MM.1S (cell line): ENCODE data around the gene AP5S1.

ENCODE experiments used
- DNase-seq: peaks from one replicate; pipeline ENCODE4 v3.0.0-alpha.2; 2015
- H2AFZ ChIP-seq: fragments of 300-600 bp; sonication (generic); 2 replicates; pipeline ENCODE4 v1.6.0; 2016; ENCODE audit warnings: antibody characterized with exemption, low read length
- H3F3A ChIP-seq: fragments of 300-600 bp; sonication (generic); 2 replicates; pipeline ENCODE4 v1.6.1; 2016; ENCODE audit warnings: mild to moderate bottlenecking, antibody characterized with exemption, low read length, moderate library complexity, mixed read lengths; ENCODE audit not compliant: insufficient read depth
- H3K27ac ChIP-seq: fragments of 300-600 bp; sonication (generic); 2 replicates; pipeline ENCODE4 v1.5.1; 2016; ENCODE audit warnings: mild to moderate bottlenecking, low read length
- H3K27me3 ChIP-seq: fragments of 300-600 bp; sonication (generic); replicated peaks from 2 replicates; pipeline ENCODE4 v1.6.0; 2016; ENCODE audit warnings: low read length; ENCODE audit not compliant: insufficient read depth
- H3K36me3 ChIP-seq: fragments of 300-600 bp; sonication (generic); replicated peaks from 2 replicates; pipeline ENCODE4 v1.6.1; 2016; ENCODE audit warnings: mild to moderate bottlenecking, low read length, mixed read lengths; ENCODE audit not compliant: insufficient read depth
- H3K4me1 ChIP-seq: fragments of 300-600 bp; sonication (generic); 2 replicates; pipeline ENCODE4 v1.6.1; 2016; ENCODE audit warnings: low read length, mixed read lengths
- H3K4me2 ChIP-seq: fragments of 300-600 bp; sonication (generic); 2 replicates; pipeline ENCODE4 v1.6.0; 2016; ENCODE audit warnings: low read depth, low read length
- H3K4me3 ChIP-seq: fragments of 300-600 bp; sonication (generic); 2 replicates; pipeline ENCODE4 v1.5.1; 2016; ENCODE audit warnings: low read length, mixed read lengths
- H3K79me2 ChIP-seq: fragments of 300-600 bp; sonication (generic); 2 replicates; pipeline ENCODE4 v1.6.1; 2016; ENCODE audit warnings: mixed run types, low read length, mixed read lengths
- H3K9ac ChIP-seq: fragments of 300-600 bp; sonication (generic); 2 replicates; pipeline ENCODE4 v1.6.1; 2016; ENCODE audit warnings: low read length, mixed read lengths
- H3K9me2 ChIP-seq: fragments of 300-600 bp; sonication (generic); replicated peaks from 2 replicates; pipeline ENCODE4 v1.6.1; 2016; ENCODE audit warnings: mild to moderate bottlenecking, low read length, mixed read lengths; ENCODE audit not compliant: insufficient read depth
- H3K9me3 ChIP-seq: fragments of 300-600 bp; sonication (generic); replicated peaks from 2 replicates; pipeline ENCODE4 v1.6.1; 2016; ENCODE audit warnings: mild to moderate bottlenecking, low read length, mixed read lengths; ENCODE audit not compliant: insufficient read depth
- H4K20me1 ChIP-seq: fragments of 300-600 bp; sonication (generic); 2 replicates; pipeline ENCODE4 v1.6.1; 2016; ENCODE audit warnings: mild to moderate bottlenecking, low read length, moderate library complexity, mixed read lengths; ENCODE audit not compliant: insufficient read depth
- EZH2 ChIP-seq: fragments of 300-600 bp; sonication (generic); optimal IDR thresholded peaks from 2 replicates; pipeline ENCODE3; 2017; ENCODE audit warnings: low read depth, mild to moderate bottlenecking, antibody characterized with exemption, low read length, mixed read lengths
- EZH2phosphoT487 ChIP-seq: fragments of 300-600 bp; sonication (generic); IDR thresholded peaks from 2 replicates; pipeline ENCODE4 v1.6.1; 2018; ENCODE audit warnings: antibody characterized with exemption, low read length
- TF ChIP-seq, protein P1 (sequence below): fragments of 300-600 bp; sonication (generic); IDR thresholded peaks from 2 replicates; pipeline ENCODE4 v1.5.1; 2016; ENCODE audit warnings: antibody characterized with exemption, low read length, mixed read lengths

The AP5S1 gene

GRCh38 chr20:3864518-3864917 lies 44.2 kb downstream of the AP5S1 start:
- H3K36me3 ChIP-seq = peaks cover 10% of the 10 kb centered on the region; the same call in 1 of the 2 replicates
- no peak for TF ChIP-seq EZH2
- no peak for TF ChIP-seq EZH2phosphoT487
- TF ChIP-seq, protein P1, sequence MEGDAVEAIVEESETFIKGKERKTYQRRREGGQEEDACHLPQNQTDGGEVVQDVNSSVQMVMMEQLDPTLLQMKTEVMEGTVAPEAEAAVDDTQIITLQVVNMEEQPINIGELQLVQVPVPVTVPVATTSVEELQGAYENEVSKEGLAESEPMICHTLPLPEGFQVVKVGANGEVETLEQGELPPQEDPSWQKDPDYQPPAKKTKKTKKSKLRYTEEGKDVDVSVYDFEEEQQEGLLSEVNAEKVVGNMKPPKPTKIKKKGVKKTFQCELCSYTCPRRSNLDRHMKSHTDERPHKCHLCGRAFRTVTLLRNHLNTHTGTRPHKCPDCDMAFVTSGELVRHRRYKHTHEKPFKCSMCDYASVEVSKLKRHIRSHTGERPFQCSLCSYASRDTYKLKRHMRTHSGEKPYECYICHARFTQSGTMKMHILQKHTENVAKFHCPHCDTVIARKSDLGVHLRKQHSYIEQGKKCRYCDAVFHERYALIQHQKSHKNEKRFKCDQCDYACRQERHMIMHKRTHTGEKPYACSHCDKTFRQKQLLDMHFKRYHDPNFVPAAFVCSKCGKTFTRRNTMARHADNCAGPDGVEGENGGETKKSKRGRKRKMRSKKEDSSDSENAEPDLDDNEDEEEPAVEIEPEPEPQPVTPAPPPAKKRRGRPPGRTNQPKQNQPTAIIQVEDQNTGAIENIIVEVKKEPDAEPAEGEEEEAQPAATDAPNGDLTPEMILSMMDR = no peak
- no peaks in the 10 kb centered on the region for H3F3A ChIP-seq
- H3K27ac ChIP-seq = no peak overlapping the region
- no peak overlapping the region for H3K9ac ChIP-seq
- H3K79me2 ChIP-seq = no peaks in the 10 kb centered on the region
- no peaks in the 10 kb centered on the region for H3K9me2 ChIP-seq
- no peak overlapping the region for H2AFZ ChIP-seq
- H3K27me3 ChIP-seq = no peaks in the 10 kb centered on the region
- no peak for DNase-seq
- no peaks in the 10 kb centered on the region for H4K20me1 ChIP-seq
- H3K9me3 ChIP-seq = no peaks in the 10 kb centered on the region
- H3K4me2 ChIP-seq = no peak overlapping the region
- H3K4me1 ChIP-seq = no peaks in the 10 kb centered on the region
- no peak overlapping the region for H3K4me3 ChIP-seq

- no peaks in the 10 kb centered on the region for H3K9me2 ChIP-seq
- H3K9ac ChIP-seq = no peak overlapping the region
- no peaks in the 10 kb centered on the region for H3K79me2 ChIP-seq
- no peaks in the 10 kb centered on the region for H3K9me3 ChIP-seq
- no peak overlapping the region for H2AFZ ChIP-seq
- H3K36me3 ChIP-seq = peaks cover 10% of the 10 kb centered on the region; the same call in 1 of the 2 replicates
- no peak overlapping the region for H3K4me2 ChIP-seq
- H3K27me3 ChIP-seq = no peaks in the 10 kb centered on the region
- no peaks in the 10 kb centered on the region for H3F3A ChIP-seq
- no peak for DNase-seq
- H3K27ac ChIP-seq = no peak overlapping the region
- H3K4me1 ChIP-seq = no peaks in the 10 kb centered on the region
- H4K20me1 ChIP-seq = no peaks in the 10 kb centered on the region
- TF ChIP-seq, protein P1 = no peak
- TF ChIP-seq EZH2 (no peak), EZH2phosphoT487 (no peak)
- H3K4me3 ChIP-seq = no peak overlapping the region
Observed at GRCh38 chr20:3865152-3865886, 45.0 kb downstream of the AP5S1 start.

GRCh38 chr20:3865887-3866407 lies 45.6 kb downstream of the AP5S1 start:
- Histone ChIP-seq H3K4me2 (no peak overlapping the region), H3K4me3 (no peak overlapping the region), H3K27me3 (no peaks in the 10 kb centered on the region), H3K4me1 (no peaks in the 10 kb centered on the region), H3K9me3 (no peaks in the 10 kb centered on the region), H4K20me1 (no peaks in the 10 kb centered on the region), H3K9ac (no peak overlapping the region), H3K9me2 (no peaks in the 10 kb centered on the region), H3K27ac (no peak overlapping the region), H3K36me3 (peaks cover 10% of the 10 kb centered on the region; the same call in 1 of the 2 replicates), H2AFZ (no peak overlapping the region), H3F3A (no peaks in the 10 kb centered on the region), H3K79me2 (no peaks in the 10 kb centered on the region)
- no peak for DNase-seq
- TF ChIP-seq, protein P1 = no peak
- TF ChIP-seq EZH2 (no peak), EZH2phosphoT487 (no peak)
